Ascending aorta (tissue), 2 donors: ENCODE data around the gene MYL6B. TPM values are rescaled to one million over a fixed set of nuclear protein-coding genes. Genes with fewer than 3 reads are reported as not detected.

ENCODE experiments used
- DNase-seq, 2 donors: peaks; one replicate each; pipeline ENCODE4 v3.0.0-alpha.2; 2019; ENCODE audit warnings: low spot score in 2 of 2
- H3K27ac ChIP-seq, 2 donors: fragments of 200-600 bp; sonication (generic); one replicate each; pipeline ENCODE4 v1.5.1; 2016 to 2017; ENCODE audit warnings: mild to moderate bottlenecking in 1 of 2
- H3K27me3 ChIP-seq: fragments of 200-600 bp; sonication (generic); one replicate; pipeline ENCODE4 v1.5.1; 2017
- H3K36me3 ChIP-seq, 2 donors: fragments of 200-600 bp; sonication (generic); one replicate each; pipeline ENCODE4 v1.5.1; 2016
- H3K4me1 ChIP-seq, 2 donors: fragments of 200-600 bp; sonication (generic); one replicate each; pipeline ENCODE4 v1.5.1; 2016 to 2017; ENCODE audit warnings: mild to moderate bottlenecking in 1 of 2
- H3K4me3 ChIP-seq, 2 donors: fragments of 200-600 bp; sonication (generic); one replicate each; pipeline ENCODE4 v1.5.1; 2016 to 2017; ENCODE audit warnings: mild to moderate bottlenecking in 1 of 2
- H3K9me3 ChIP-seq, 2 donors: fragments of 200-600 bp; sonication (generic); one replicate each; pipeline ENCODE4 v1.5.1; 2016
- CTCF ChIP-seq, 3 experiments: fragments of 200-600 bp in 2 of 3; fragments of 450-650 bp in 1 of 3; sonication (generic) in 2 of 3; IDR thresholded peaks; one replicate each; pipeline ENCODE4 v1.5.1; 2016 to 2019; ENCODE audit warnings: antibody characterized with exemption in 3 of 3, mild to moderate bottlenecking in 1 of 3, moderate library complexity in 1 of 3
- intact Hi-C: fragments of 100-400 bp; cut with DNase I; formaldehyde crosslinking; loops from one replicate; pipeline ENCODE4 v1.15.1; 2023
- total RNA-seq: library from RNA; depleted of rRNA; stranded (reverse); fragments of >200 nt; gene quantifications from one replicate; pipeline ENCODE4 v1.1.0, GENCODE V29; 2016

Gene MYL6B
- total RNA-seq, 1 donor from 2014 or later = 53.6 TPM

DNA sequence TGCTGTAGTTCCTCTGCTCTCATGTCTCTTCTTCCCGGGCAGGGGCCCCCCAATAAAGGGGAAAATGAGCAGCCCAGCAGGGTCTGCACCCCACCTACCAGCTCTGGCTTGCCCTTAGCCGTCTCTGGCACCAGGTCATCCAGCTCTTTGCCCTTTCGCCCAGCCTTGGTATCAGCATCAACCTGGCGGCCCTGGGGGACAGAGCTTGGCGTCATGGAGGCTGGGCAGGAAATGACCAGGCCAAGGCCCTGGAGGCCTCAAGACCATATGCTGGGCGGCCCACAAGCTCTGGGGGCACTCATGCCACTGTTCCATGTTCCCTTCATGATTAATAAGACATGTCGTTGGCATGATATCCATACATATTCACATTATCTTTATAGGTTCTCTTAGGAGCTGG lies 20.5 kb downstream of the MYL6B start:
- H3K9me3 ChIP-seq = no peaks in the 10 kb centered on the region
- intact Hi-C loops = no loop called here
- DNase-seq = no peak
- no peak overlapping the region for H3K27ac ChIP-seq
- no peak overlapping the region for H3K4me3 ChIP-seq
- peaks cover 94 to 100% of the 10 kb centered on the region in 2 donors for H3K36me3 ChIP-seq
- TF ChIP-seq CTCF (IDR thresholded peaks at IDR 0.05) = no peak
- no peaks in the 10 kb centered on the region for H3K4me1 ChIP-seq
- H3K27me3 ChIP-seq = no peaks in the 10 kb centered on the region

DNA sequence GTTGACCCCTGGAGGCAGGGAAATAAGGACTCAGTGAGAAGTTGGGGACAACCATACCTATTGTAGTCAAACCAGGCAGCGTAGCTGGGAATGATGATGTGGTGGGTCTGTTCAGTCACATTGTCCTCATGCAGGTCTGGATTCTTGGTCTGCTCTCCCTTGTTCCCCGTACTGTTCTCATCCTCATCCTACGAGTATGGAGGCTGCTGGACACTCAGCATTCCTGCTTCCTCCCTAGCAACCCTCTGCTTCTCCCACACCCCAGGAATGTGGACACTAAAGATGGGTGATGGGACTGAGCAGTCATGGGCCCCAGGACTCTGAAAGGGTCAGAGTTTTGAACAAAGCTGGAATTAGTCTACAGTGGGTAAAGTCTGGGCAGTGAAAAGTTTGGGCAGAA lies 26.0 kb downstream of the MYL6B start:
- intact Hi-C loops = no loop called here
- Histone ChIP-seq H3K36me3 (peaks cover 95 to 96% of the 10 kb centered on the region in 2 donors), H3K4me1 (no peaks in the 10 kb centered on the region), H3K27me3 (no peaks in the 10 kb centered on the region), H3K4me3 (no peak overlapping the region), H3K9me3 (no peaks in the 10 kb centered on the region), H3K27ac (no peak overlapping the region)
- TF ChIP-seq CTCF (IDR thresholded peaks at IDR 0.05) = no peak
- no peak for DNase-seq

DNA sequence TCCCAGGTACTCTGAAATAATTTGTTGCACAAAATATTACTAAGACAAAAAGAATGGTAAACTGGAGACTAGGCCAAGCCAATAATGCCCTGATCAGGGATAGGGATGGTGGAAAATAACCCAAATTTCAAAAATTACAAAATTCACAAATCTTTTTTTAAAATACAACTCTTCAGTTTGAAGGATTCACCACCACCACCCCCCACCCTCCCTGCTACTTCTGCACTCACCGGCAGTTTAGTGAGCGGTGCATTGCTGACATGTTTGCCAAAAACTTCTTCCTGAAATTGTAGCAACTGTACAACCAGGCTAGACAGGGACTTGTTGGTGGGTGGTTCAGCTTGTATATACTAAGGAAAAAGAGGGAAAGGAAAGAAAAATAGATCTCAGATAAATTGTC lies 34.6 kb downstream of the MYL6B start:
- intact Hi-C loops = no loop called here
- peak overlapping the region in 1 of 2 donors; percentile 15 for H3K27ac ChIP-seq
- peak overlapping the region in 1 of 2 donors; percentile 91 for H3K4me3 ChIP-seq
- no peak for TF ChIP-seq CTCF (IDR thresholded peaks at IDR 0.05)
- no peak for DNase-seq
- no peaks in the 10 kb centered on the region for H3K9me3 ChIP-seq
- peaks cover 39 to 47% of the 10 kb centered on the region in 2 donors for H3K36me3 ChIP-seq
- H3K4me1 ChIP-seq = peaks cover 3 to 6% of the 10 kb centered on the region in 2 donors
- no peaks in the 10 kb centered on the region for H3K27me3 ChIP-seq

DNA sequence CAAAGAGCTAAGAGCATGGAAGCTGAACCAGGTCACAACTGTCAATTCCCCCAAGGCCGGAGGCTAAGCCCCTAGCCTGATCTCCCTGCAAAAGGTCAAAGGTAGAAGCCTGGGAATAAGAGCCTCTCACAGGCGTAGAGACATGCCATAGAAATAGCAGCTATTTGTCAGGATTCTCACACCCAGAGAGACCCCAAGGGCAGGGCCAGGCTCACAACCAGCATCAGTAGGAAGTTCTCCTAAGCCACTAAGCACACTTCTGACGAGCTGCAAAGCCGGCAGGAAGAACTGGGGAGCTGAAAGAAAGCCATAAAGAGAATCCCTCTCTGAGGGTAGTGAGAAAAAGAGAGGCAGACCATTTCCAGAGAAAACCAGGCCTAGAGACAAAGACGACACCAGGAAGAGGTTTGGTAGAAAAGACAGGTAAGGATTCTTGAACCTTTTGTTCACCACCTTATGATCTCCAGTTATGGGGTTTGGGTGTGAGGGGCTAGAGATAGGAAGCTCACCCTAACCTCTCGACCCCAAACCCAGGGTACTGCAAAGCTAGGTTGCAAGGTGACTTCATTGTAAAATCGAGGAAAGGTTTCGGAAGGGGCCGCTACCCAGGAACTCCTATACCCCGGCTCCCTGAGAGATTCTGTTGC lies 35.9 kb downstream of the MYL6B start:
- Histone ChIP-seq H3K36me3 (peaks cover 26 to 34% of the 10 kb centered on the region in 2 donors), H3K27me3 (no peaks in the 10 kb centered on the region), H3K4me3 (peak overlapping the region; percentile 68 to 91), H3K4me1 (peaks cover 3 to 6% of the 10 kb centered on the region in 2 donors), H3K27ac (peak overlapping the region; percentile 85 to 97), H3K9me3 (no peaks in the 10 kb centered on the region)
- no peak for TF ChIP-seq CTCF (IDR thresholded peaks at IDR 0.05)
- intact Hi-C loops = loop anchor here (2.0 kb wide), 2 partner anchors 29 to 71 kb away; partner anchors contain the start of genes ANKRD52 and MYL6
- DNase-seq = no peak

- DNase-seq = peak in 1 of 2 donors; percentile 69
- H3K27ac ChIP-seq = peak overlapping the region; percentile 85 to 97
- no peaks in the 10 kb centered on the region for H3K27me3 ChIP-seq
- H3K4me3 ChIP-seq = peak overlapping the region; percentile 68 to 91
- no peaks in the 10 kb centered on the region for H3K9me3 ChIP-seq
- H3K4me1 ChIP-seq = peaks cover 3 to 6% of the 10 kb centered on the region in 2 donors
- intact Hi-C loops = loop anchor here (1.0 to 2.0 kb wide), 5 partner anchors 30 to 70 kb away; partner anchors contain the start of genes ANKRD52, MYL6 and NABP2
- no peak for TF ChIP-seq CTCF (IDR thresholded peaks at IDR 0.05)
- H3K36me3 ChIP-seq = peaks cover 22 to 29% of the 10 kb centered on the region in 2 donors
These were observed 36.4 kb downstream of the MYL6B start for GRCh38 chr12:56188778-56189098.
